ENCODE data around the gene MAP3K12.

DNA sequence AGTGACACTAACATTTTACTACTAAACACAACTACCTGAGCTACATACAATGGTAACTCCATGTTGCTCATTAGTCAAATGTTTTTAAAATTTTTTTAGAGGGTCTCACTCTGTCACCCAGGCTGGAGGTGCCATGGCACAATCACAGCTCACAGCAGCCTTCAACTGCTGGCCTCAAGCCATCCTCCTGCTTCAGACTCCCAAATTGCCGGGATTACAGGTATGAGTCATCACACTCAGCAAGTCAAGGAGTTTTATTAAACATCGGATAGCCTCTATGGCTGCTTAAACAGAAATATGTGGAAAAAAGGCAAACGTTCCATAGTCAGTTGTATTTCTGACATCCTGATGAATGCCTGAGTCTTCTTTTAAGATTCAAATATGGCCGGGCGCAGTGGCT is 19.1 kb upstream of the MAP3K12 start:
- no peak for TF ChIP-seq GABPA (IDR thresholded peaks at IDR 0.05; ENCODE audit: low read depth)
- TF ChIP-seq, protein P1, sequence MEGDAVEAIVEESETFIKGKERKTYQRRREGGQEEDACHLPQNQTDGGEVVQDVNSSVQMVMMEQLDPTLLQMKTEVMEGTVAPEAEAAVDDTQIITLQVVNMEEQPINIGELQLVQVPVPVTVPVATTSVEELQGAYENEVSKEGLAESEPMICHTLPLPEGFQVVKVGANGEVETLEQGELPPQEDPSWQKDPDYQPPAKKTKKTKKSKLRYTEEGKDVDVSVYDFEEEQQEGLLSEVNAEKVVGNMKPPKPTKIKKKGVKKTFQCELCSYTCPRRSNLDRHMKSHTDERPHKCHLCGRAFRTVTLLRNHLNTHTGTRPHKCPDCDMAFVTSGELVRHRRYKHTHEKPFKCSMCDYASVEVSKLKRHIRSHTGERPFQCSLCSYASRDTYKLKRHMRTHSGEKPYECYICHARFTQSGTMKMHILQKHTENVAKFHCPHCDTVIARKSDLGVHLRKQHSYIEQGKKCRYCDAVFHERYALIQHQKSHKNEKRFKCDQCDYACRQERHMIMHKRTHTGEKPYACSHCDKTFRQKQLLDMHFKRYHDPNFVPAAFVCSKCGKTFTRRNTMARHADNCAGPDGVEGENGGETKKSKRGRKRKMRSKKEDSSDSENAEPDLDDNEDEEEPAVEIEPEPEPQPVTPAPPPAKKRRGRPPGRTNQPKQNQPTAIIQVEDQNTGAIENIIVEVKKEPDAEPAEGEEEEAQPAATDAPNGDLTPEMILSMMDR (IDR thresholded peaks at IDR 0.05; ENCODE audit: insufficient read depth, low read length) = no peak
- TF ChIP-seq POLR2AphosphoS5 (IDR thresholded peaks at IDR 0.05; ENCODE audit: low read depth) = no peak
